ENCODE data around the gene KATNB1.
"Not testable (repeated sequence)": the region's sequence is repeated elsewhere in the genome, so short reads cannot be mapped to it uniquely, and the experiment has no call there.

The KATNB1 gene

DNA sequence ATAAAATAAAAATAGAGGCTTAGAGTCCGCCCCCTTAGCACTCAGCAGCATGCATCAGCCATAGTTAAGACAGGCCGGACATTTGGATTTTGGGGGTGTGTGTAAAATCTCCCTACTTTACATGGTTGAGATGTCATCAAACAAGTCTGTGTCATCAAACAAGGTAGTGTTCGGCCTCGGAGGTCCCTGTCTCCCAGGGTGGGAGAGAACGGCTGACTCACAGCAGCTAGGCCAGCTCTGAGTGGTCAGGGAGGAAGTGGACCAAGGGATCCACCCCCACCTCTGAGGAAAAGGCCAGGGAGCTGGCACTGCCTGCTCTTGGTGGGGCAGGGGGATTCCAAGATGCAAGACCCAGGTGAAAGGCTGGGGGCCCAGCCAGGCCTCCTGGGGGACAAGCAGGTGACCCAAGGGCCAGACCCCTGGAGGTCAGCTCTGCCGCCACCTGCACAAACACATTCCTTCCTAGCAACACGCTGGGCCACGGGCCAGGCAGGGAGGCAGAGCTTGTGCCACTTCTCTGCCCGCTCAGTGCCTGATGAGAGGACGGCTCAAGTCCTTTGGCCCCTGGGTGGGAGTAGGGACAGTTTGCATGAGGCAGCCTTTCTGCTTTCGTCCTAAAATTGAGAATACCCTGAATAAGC, 38.2 kb downstream of the KATNB1 start:
- FAIRE-seq (no peak), DNase-seq (ENCODE audit: insufficient read length, low spot score) (no peak)
- TF ChIP-seq POLR2A (IDR thresholded peaks at IDR 0.05; ENCODE audit: low read depth, low read length): no peak
- no peak for TF ChIP-seq POLR2AphosphoS5 (IDR thresholded peaks at IDR 0.05; ENCODE audit: low read depth, low read length)
- TF ChIP-seq TAF1 (IDR thresholded peaks at IDR 0.05; ENCODE audit: low read depth, low read length): no peak
- TF ChIP-seq SPI1 (IDR thresholded peaks at IDR 0.05; ENCODE audit: low read depth, low read length): no peak
- no peak for TF ChIP-seq POU2F2 (IDR thresholded peaks at IDR 0.05; ENCODE audit: low read depth, low read length)
- TF ChIP-seq PAX5 (IDR thresholded peaks at IDR 0.05; ENCODE audit: insufficient read depth, low read length, severe bottlenecking): no peak

DNA sequence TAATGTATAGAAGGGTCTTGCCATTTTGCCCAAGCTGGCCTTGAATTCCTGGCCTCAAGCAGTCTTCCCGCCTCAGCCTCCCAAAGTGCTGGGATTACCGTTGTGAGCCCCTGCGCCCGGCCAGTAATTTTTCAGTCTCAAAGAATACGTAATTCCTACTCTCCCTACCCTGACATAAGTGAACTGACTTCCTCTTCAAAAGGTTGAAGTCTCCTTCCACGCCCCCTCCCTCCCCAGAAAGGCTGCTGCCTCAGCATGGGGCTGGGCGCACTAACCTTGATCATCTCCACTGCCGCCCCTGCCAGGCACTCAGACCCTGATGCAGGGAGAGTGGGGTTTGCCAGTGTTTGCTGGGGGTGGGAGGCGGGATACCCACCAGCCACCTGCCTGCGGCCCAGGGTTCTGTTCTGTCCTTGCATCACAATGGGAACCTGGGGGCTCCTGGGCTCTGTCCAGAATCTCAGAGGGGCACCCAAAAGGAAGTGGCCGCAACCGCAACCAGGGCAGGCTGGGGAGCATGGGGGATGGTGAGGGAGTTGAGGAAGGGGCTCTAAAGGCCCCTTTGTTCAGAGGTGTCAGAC, 39.2 kb downstream of the KATNB1 start:
- FAIRE-seq (no peak), DNase-seq (ENCODE audit: insufficient read length, low spot score) (no peak)
- no peak for TF ChIP-seq POLR2AphosphoS5 (IDR thresholded peaks at IDR 0.05; ENCODE audit: low read depth, low read length)

DNA sequence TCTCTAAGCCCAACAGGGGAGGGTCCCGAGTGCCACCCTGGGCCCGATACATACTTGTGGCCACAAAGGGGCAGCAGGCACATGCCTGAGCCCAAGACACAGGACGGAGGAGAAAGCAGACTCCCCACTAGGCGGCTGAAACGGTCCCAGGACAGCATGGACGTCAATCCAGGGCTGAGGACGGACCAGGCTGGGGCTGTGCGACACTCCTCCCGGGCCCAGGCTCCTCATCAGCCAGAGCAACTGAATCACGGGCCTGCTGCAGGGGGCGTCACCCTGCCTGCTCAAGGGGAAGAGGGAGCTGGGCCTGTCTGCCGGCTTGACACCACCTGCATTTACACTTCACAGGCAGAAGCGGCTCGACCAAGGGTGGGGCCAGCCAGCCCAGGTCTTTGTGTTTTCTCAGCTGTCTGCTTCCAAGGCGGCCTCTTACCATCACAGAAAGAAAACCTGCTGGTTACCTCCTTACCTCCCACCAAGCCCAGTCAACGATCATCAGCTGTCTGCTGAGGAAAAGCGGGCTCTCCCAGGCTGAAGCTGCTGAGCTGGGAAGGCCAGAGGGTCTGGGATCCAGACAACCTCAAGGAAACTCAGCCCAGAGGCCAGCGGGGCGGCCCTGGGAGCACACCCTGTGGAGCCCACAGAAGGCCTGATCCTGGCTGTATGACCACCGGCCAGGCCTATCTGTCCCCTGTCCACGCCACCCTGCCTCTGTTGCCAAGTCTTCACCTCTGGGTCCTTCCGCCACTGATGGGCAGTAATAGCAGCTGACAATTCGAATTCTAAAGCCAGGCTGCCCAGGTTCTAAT, 40.3 kb downstream of the KATNB1 start:
- TF ChIP-seq PAX5 (IDR thresholded peaks at IDR 0.05; ENCODE audit: insufficient read depth, low read length, severe bottlenecking): no peak
- no peak for TF ChIP-seq SPI1 (IDR thresholded peaks at IDR 0.05; ENCODE audit: low read depth, low read length)
- TF ChIP-seq POLR2A (IDR thresholded peaks at IDR 0.05; ENCODE audit: low read depth, low read length): no peak
- no peak for TF ChIP-seq TAF1 (IDR thresholded peaks at IDR 0.05; ENCODE audit: low read depth, low read length)
- DNase-seq (ENCODE audit: insufficient read length, low spot score): no peak
- FAIRE-seq: no peak

DNA sequence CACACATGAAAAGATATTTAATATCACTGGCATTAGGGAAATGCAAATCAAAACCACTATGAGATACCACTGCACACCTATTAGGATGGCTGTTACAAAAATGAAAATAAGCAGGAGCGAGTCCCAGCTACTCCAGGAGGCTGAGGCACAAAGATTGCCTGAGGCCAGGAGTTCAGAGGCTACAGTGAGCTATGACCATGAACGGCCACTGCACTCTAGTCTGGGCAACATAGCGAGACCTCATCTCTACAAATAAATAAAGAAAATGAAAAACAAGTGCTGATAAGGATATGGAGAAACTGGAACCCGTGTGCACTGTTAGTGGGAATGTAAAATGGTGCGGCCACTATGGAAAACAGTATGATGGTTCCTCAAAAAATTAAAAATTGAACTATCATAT, 43.1 kb downstream of the KATNB1 start:
- DNase-seq (ENCODE audit: insufficient read length, low spot score): no peak
- TF ChIP-seq SPI1 (IDR thresholded peaks at IDR 0.05; ENCODE audit: low read depth, low read length) (no peak), TAF1 (IDR thresholded peaks at IDR 0.05; ENCODE audit: low read depth, low read length) (no peak), POU2F2 (IDR thresholded peaks at IDR 0.05; ENCODE audit: low read depth, low read length) (no peak), POLR2AphosphoS5 (IDR thresholded peaks at IDR 0.05; ENCODE audit: low read depth, low read length) (no peak), POLR2A (IDR thresholded peaks at IDR 0.05; ENCODE audit: low read depth, low read length) (no peak), PAX5 (IDR thresholded peaks at IDR 0.05; ENCODE audit: insufficient read depth, low read length, severe bottlenecking) (no peak)
- FAIRE-seq: no peak

DNA sequence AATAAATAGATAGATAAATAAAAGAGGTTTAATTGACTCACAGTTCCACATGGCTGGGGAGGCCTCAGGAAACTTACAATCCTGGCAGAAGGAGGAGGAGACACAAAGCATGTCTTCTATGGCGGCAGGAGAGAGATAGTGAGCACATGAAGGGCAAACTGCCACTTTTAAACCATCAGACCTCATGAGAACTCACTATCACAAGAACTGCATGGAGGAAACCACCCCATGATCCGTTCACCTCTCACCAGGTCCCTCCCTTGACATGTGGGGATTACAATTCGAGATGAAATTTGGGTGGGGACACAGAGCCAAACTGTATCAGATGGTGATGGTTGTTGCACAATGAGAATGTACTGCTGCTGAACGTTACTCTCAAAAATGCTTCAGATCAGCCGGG, 44.3 kb downstream of the KATNB1 start:
- FAIRE-seq: not testable (repeated sequence)

DNA sequence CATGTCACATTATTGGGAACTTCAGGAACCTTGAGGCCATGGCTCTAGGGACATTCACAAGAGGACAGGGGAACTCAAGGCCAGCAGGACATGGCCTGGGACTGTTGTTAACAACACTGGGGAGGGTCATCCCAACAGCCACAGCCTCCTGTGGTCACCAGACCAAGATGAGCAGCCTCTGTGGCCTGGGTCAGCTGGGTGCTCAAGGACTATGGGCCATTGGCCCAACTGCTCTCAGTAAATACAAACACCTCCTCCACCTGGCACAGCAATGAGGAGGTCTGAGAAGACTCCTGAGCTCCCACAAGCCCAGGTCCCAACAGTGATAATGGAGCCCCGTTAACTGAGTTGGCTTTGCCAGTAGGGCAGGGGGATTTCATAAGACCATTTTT, 45.8 kb downstream of the KATNB1 start:
- TF ChIP-seq POLR2AphosphoS5 (IDR thresholded peaks at IDR 0.05; ENCODE audit: low read depth, low read length) (no peak), SPI1 (IDR thresholded peaks at IDR 0.05; ENCODE audit: low read depth, low read length) (no peak), TAF1 (IDR thresholded peaks at IDR 0.05; ENCODE audit: low read depth, low read length) (no peak), POLR2A (IDR thresholded peaks at IDR 0.05; ENCODE audit: low read depth, low read length) (no peak), PAX5 (IDR thresholded peaks at IDR 0.05; ENCODE audit: insufficient read depth, low read length, severe bottlenecking) (no peak), POU2F2 (IDR thresholded peaks at IDR 0.05; ENCODE audit: low read depth, low read length) (no peak)
- DNase-seq (ENCODE audit: insufficient read length, low spot score) (no peak), FAIRE-seq (no peak)

More for the DNA sequence above, 44.3 kb downstream of the KATNB1 start:
- DNase-seq (ENCODE audit: insufficient read length, low spot score): not testable (repeated sequence)

DNA sequence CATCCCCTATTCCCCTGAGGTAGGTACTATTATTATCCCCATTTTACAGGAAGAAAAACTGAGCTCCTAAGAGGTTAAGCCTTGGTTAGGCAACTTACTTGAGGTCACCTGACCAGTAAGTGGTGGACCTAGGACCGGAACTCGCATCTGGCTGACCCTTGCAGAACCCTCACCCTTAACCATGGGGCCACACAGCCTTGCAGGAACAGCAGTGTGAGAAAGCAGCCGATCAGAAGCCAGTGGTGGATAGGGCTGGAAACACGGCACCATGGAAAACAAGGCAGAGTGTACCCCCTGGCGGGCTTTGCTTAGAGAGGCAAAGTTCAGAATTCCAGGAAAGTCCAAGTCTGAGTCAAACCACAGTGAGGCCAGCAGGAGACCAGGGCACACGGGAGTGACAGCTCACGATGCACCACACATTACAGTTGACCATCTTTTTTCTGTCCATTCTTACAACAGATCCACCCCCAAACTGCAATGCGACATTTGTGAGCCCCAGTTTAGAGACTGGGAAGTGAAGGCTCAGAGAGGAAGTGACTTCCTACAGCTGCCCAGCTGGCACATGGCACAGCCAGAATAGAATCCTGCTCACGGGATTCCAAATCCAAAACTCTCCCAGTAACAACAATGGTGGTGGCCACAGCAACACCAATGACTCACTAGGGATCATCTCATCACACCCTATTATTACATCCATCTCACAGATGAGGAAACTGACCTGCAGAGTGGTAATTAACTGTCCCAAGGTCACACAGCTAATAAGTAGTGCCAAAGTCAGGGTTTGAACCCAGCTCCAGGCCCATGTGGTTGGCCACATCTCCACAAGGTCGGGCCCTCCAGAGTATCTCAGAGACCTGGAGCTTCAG, 46.4 kb downstream of the KATNB1 start:
- FAIRE-seq: no peak
- no peak for TF ChIP-seq POU2F2 (IDR thresholded peaks at IDR 0.05; ENCODE audit: low read depth, low read length)
- no peak for TF ChIP-seq SPI1 (IDR thresholded peaks at IDR 0.05; ENCODE audit: low read depth, low read length)
- no peak for TF ChIP-seq TAF1 (IDR thresholded peaks at IDR 0.05; ENCODE audit: low read depth, low read length)
- TF ChIP-seq POLR2A (IDR thresholded peaks at IDR 0.05; ENCODE audit: low read depth, low read length): no peak
- no peak for TF ChIP-seq POLR2AphosphoS5 (IDR thresholded peaks at IDR 0.05; ENCODE audit: low read depth, low read length)
- no peak for DNase-seq (ENCODE audit: insufficient read length, low spot score)

DNA sequence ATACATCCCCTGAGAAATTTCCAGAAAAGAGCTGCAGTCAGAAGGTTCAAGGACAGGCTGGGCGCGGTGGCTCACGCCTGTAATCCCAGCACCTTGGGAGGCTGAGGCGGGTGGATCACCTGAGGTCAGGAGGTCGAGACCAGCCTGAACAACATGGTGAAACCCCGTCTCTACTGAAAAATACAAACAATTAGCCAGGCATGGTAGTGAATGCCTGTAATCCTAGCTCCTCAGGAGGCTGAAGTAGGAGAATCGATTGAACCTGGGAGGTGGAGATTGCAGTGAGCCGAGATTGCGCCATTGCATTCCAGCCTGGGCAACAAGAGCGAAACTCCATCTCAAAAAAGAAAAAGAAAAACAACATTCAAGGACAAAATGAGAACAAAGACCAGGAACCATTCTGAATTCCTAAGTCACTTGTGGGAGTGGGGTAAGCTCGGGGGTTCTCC, 47.1 kb downstream of the KATNB1 start:
- DNase-seq (ENCODE audit: insufficient read length, low spot score); FAIRE-seq: not testable (repeated sequence)

DNA sequence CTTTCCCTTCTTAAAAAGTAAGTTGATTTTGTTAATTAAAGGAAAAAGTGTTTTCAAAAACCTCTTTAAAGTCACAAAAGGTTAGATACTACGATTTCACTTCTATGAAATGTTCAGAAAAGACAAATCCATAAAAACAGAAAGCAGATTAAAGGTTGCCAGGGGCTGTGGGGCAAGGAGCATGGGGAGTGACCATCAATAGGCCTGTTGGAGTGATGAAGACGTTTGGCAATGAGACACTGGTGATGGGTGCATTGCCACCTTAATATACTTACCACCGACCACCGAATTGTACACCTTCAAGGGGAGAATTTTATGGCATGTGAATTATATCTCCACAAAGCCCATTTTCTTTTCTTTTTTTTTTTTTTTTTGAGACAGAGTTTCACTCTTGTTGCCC, 47.5 kb downstream of the KATNB1 start:
- TF ChIP-seq POLR2AphosphoS5 (IDR thresholded peaks at IDR 0.05; ENCODE audit: low read depth, low read length) (no peak), SPI1 (IDR thresholded peaks at IDR 0.05; ENCODE audit: low read depth, low read length) (no peak), POLR2A (IDR thresholded peaks at IDR 0.05; ENCODE audit: low read depth, low read length) (no peak), TAF1 (IDR thresholded peaks at IDR 0.05; ENCODE audit: low read depth, low read length) (no peak), PAX5 (IDR thresholded peaks at IDR 0.05; ENCODE audit: insufficient read depth, low read length, severe bottlenecking) (no peak), POU2F2 (IDR thresholded peaks at IDR 0.05; ENCODE audit: low read depth, low read length) (no peak)
- FAIRE-seq (no peak), DNase-seq (ENCODE audit: insufficient read length, low spot score) (no peak)

DNA sequence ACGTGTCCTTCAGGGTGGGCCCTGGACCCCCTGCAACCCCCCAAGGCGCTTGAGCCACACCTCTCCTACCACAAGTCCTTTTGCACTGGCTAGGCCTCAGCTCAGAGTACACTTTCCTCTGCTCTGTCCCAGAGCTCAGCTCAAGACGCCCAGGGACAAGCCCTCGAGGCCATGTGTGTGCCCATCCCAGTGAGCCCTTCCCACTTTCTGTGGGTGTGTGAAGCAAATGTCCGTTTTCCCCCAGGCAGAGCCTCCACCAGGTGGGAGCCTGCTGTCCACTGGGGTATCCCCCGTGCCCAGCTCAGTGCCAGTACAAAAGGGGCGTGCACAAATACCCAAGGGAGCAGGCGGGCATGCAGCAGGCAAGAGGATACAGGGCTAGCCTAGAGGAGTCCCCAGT, 48.3 kb downstream of the KATNB1 start:
- FAIRE-seq: no peak
- DNase-seq (ENCODE audit: insufficient read length, low spot score): no peak
- TF ChIP-seq POLR2AphosphoS5 (IDR thresholded peaks at IDR 0.05; ENCODE audit: low read depth, low read length): no peak

Measured in GM12891 (cell line).